Dedifferentiated amniotic fluid mesenchymal stem cell (primary cell): ENCODE measurements around the gene ATP5ME.
"Not testable (repeated sequence)": the region's sequence is repeated elsewhere in the genome, so short reads cannot be mapped to it uniquely, and the experiment has no call there.

Experiments used
- DNase-seq: peaks from one replicate; pipeline ENCODE4 v3.0.0-alpha.2; 2016; ENCODE audit errors: extremely low spot score

The ATP5ME gene

GRCh38 chr4:635851-636627 is 38.0 kb downstream of the ATP5ME start:
- no peak for DNase-seq

DNA sequence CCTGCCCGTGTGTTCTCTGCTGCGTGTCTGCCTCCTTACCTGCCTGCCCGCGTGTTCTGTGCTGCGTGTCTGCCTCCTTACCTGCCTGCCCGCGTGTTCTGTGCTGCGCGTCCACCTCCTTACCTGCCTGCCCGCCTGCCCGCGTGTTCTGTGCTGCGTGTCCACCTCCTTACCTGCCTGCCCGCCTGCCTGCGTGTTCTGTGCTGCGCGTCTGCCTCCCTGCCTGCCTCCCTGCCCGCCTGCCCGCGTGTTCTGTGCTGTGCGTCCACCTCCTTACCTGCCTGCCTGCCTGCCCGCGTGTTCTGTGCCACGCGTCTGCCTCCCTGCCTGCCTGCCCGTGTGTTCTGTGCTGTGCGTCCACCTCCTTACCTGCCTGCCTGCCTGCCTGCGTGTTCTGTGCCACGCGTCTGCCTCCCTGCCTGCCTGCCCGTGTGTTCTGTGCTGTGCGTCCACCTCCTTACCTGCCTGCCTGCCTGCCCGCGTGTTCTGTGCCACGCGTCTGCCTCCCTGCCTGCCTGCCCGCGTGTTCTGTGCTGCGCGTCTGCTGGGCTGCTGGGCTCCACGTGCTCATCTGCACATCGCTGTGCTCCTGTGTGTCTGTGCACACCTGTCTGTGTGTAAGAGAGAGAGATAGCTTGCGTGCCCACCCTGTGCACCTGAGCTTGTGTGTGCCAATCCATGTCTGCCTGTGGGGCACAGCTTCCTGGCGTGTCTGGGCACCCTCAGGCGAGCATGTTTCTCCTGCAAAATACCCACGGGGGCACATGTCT is 38.8 kb downstream of the ATP5ME start:
- not testable (repeated sequence) for DNase-seq

DNA sequence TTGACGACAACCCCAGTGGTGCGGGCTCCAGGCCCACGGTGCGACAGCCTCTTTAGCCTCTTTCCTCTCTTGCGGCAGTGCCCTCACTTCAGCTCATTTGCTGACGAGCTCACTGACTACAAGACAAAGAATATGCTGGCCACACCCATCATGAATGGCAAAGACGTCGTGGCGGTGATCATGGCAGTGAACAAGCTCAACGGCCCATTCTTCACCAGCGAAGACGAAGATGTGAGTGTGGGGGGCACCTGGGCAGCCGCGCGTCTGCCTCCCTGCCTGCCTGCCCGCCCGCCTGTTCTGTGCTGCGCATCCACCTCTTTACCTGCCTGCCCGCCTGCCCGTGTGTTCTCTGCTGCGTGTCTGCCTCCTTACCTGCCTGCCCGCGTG is 39.5 kb downstream of the ATP5ME start:
- DNase-seq: no peak

GRCh38 chr4:633976-634598 is 40.0 kb downstream of the ATP5ME start:
- DNase-seq: no peak

DNA sequence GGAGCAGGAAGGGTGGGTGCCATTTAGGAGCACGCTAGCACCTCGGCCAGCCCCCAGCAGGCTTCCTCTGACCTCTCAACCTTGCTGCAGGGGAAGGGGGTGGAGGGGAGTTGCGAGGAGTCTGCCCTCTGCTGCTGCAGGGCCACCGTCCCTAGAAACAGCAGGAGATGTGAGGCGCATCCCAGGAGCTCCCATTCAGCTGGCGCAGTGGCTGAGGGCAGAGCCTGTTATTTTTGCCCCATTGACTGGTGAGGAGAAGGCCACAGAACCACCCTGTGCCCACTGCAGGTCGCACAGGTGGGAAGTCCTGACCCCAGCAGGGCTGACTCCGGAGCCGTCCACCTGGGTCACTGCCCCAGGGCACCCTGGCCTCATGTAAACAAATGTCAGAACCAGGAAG is 40.7 kb downstream of the ATP5ME start:
- no peak for DNase-seq

DNA sequence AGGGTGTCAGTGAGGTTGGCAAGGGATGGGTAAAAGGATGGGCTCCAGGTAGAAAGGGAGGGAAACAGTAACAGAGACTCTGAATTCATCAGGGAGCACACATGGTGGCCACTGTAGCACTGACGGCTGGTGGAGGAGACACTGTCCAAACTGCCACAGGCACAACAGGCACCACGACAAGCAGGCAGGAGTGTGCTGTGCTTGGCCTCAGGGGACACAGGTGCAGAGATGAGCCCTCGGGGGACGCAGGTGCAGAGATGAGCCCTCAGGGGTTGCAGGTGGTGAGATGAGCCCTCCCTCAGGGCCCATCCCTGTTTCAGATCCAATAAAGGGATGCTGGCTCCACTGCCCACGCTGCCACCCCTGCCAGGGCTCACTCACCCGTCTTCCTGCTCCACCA is 41.1 kb downstream of the ATP5ME start:
- DNase-seq: no peak

- DNase-seq: no peak
These were observed 41.8 kb downstream of the ATP5ME start for GRCh38 chr4:632196-632790.

DNA sequence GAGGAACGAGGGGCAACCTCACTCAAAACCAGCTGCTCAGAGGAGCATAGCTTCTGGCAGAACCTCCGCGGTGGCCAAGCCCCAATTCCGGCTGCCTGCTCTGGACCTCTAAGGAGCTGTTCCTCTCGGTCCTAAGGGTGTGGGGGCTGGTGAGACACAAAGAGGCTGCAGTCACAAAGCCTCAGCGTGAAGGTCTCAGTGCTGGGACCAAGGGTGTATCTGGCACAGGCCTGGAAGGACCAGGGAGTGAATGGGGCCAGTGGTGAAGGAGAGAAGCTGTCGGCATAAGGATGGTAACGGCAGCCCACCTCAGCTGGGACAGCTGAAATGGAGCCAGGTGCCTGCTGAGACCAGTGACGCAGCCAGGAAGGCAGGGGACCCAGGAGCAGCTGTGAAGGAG is 43.4 kb downstream of the ATP5ME start:
- no peak for DNase-seq

GRCh38 chr4:629915-630641 is 44.0 kb downstream of the ATP5ME start:
- DNase-seq: no peak

DNA sequence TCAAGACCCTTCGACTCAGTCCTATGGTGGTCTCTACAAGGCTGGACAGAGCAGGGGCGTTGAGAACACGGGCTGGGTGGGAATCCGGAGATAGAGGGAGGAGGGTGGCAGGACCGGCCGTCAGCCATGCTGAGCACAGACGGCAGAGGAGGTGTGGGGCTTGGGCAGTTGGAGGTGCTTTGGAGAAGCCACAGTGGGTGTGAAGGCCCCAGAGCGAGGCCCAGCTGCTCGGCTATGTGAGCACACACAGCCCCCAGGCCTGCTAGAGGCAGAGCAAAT is 44.5 kb downstream of the ATP5ME start:
- no peak for DNase-seq

- DNase-seq: no peak
These were observed 45.0 kb downstream of the ATP5ME start for GRCh38 chr4:628821-629635.

DNA sequence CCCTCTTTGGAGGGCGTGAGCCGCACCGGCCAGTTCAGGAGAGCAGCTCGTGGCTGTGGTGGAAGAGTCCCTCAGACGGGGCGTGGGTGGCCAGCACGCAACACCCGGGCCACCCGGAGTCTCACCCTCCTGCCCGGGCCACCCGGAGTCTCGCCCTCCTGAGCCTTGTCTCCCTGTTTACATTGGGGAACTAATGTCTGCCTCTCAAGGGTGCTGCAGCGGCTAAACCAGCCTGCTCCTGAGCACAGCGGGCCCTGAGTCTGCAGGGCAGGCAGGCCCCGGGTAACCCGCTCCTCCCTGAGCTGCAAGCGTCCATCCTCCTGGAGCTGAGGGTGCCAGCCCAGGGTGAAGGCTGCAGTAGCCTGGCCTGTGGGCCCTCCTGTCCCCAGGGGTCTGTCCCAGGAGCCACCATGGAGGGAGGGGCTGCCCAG is 45.8 kb downstream of the ATP5ME start:
- DNase-seq: no peak

DNA sequence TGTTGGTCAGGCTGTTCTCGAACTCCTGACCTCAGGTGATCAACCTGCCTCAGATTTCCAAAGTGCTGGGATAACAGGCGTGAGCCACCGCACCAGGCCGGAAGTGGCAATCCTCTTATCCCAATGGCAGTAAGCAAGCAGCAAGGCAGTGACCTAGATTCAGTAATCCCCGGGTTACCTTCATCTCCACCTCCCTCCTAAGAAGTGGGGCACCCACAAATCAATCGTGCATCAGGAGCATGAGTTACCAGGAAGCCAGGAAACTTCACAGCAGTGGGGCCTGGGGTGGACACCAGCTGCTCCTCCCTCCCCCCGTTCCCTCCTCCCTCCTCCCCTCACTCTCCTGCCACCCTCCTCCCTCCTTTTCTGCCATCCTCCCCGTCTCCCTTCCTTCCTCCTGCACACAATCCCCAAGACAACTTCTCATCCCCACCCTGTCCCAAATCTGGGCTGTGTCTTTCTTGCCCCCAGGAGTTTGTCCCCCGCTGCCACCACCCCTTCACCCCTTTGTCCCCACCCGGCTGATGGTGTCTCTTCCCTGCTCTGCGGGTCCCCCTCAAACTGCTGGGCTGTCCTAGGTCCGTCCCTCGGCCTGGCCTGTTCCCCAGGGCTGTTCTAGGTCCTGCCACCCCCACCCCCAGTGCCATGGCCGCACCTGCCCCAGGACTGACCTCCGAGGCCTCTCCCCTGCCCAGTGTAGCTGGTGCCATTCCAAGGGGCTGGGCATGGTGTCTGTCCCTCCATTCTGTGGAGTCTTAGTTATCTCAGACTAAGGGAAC is 46.5 kb downstream of the ATP5ME start:
- DNase-seq: no peak

GRCh38 chr4:626201-627091 is 47.6 kb downstream of the ATP5ME start:
- DNase-seq: no peak

- DNase-seq: no peak
These were observed 48.4 kb downstream of the ATP5ME start for GRCh38 chr4:625631-626161.

- no peak for DNase-seq
These were observed 49.1 kb downstream of the ATP5ME start, which contains the start of gene PDE6B for GRCh38 chr4:624705-625590. PDE6B (plus strand) TSS chr4:625573; CDS start chr4:625627, 54 bp downstream.

DNA sequence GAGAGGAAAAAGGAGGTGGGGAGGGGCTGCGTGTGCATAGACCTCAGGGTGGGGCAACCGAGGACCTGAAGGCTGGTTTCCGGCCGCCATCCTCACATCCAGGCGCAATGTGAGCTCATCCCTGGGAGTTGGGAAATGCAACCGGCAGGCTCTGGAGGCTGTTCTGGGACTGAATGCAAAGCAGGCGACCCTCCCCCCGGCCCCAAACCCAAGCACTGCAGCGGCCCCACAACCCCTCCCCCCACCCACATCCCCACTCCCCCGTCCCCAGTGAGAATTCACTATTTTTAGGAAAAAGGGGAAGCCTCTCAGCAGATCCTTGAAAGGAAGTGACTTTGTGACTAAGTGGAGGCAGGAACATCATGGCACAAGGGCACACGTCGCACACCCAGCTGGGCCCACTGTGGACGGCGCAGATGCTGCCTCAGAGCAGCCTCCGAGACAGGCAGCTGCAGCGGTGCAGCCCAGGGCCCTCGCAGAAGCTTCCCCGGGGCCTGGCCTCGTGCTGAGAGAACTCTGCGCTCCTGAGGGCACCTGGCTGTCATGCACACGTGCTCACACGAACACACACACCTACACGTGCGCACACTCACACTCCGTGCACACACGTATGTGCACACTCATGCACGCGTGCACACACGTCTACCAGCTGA is 50.0 kb downstream of the ATP5ME start:
- DNase-seq: no peak
